ENCODE measurements around the gene RGS9. TPM values are rescaled to one million over a fixed set of nuclear protein-coding genes. Genes with fewer than 3 reads are reported as not detected.

The RGS9 gene
- total and polyA plus RNA-seq, 2 of the 13 experiments (the other 11 are each of a cell fraction or from before 2014, with no cell fraction given) = 0.44 to 0.74 TPM

GRCh38 chr17:65202844-65203571 lies 65.8 kb downstream of the RGS9 start (continued):
- TF ChIP-seq, protein P1, sequence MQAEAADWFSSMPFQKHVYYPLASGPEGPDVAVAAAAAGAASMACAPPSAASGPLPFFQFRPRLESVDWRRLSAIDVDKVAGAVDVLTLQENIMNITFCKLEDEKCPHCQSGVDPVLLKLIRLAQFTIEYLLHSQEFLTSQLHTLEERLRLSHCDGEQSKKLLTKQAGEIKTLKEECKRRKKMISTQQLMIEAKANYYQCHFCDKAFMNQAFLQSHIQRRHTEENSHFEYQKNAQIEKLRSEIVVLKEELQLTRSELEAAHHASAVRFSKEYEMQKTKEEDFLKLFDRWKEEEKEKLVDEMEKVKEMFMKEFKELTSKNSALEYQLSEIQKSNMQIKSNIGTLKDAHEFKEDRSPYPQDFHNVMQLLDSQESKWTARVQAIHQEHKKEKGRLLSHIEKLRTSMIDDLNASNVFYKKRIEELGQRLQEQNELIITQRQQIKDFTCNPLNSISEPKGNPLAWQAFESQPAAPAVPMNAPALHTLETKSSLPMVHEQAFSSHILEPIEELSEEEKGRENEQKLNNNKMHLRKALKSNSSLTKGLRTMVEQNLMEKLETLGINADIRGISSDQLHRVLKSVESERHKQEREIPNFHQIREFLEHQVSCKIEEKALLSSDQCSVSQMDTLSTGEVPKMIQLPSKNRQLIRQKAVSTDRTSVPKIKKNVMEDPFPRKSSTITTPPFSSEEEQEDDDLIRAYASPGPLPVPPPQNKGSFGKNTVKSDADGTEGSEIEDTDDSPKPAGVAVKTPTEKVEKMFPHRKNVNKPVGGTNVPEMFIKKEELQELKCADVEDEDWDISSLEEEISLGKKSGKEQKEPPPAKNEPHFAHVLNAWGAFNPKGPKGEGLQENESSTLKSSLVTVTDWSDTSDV (CRISPR knock-in tag; IDR thresholded peaks at IDR 0.05) = no peak
- TF ChIP-seq PRMT3 (CRISPR knock-in tag; IDR thresholded peaks at IDR 0.05; ENCODE audit: borderline replicate concordance, low read depth) (no peak), MEIS1 (CRISPR knock-in tag; IDR thresholded peaks at IDR 0.05; ENCODE audit: borderline replicate concordance) (0 out of 2 replicates have a peak, but pooled peaks have one; percentile 36), ZNF160 (CRISPR knock-in tag; IDR thresholded peaks at IDR 0.05) (peak; percentile 53; the same call in 1 of the 2 replicates), ZFX (CRISPR knock-in tag; IDR thresholded peaks at IDR 0.05; ENCODE audit: low read depth) (peak; percentile 55; the same call in 1 of the 2 replicates), ZMYM3 (CRISPR knock-in tag; IDR thresholded peaks at IDR 0.05) (peak; percentile 71; the same call in 1 of the 2 replicates), ZFP91 (CRISPR knock-in tag; IDR thresholded peaks at IDR 0.05; ENCODE audit: borderline replicate concordance) (peak; percentile 57; the same call in 1 of the 2 replicates), NR2F6 (IDR thresholded peaks at IDR 0.05) (no peak), NR2F6 (CRISPR knock-in tag; IDR thresholded peaks at IDR 0.05) (peak; percentile 16; the same call in 1 of the 2 replicates), PHF21A (CRISPR knock-in tag; IDR thresholded peaks at IDR 0.05) (peak; percentile 45; the same call in 1 of the 2 replicates), MED1 (CRISPR knock-in tag; IDR thresholded peaks at IDR 0.05) (peak; percentile 69; the same call in 1 of the 2 replicates), ZIK1 (CRISPR knock-in tag; IDR thresholded peaks at IDR 0.05; ENCODE audit: borderline replicate concordance, low read depth) (peak; percentile 52; the same call in 1 of the 2 replicates), MIER3 (CRISPR knock-in tag; IDR thresholded peaks at IDR 0.05; ENCODE audit: borderline replicate concordance) (no peak), PITX1 (CRISPR knock-in tag; IDR thresholded peaks at IDR 0.05) (peak; percentile 69), ZSCAN12 (CRISPR knock-in tag; IDR thresholded peaks at IDR 0.05) (no peak), ARNTL (CRISPR knock-in tag; IDR thresholded peaks at IDR 0.05) (0 out of 2 replicates have a peak, but pooled peaks have one; percentile 5), HDAC1 (CRISPR knock-in tag; IDR thresholded peaks at IDR 0.05) (peak; percentile 20; the same call in 1 of the 2 replicates), ETV5 (CRISPR knock-in tag; IDR thresholded peaks at IDR 0.05; ENCODE audit: borderline replicate concordance) (peak; percentile 61; the same call in 1 of the 2 replicates), ZNF263 (CRISPR knock-in tag; IDR thresholded peaks at IDR 0.05) (peak; percentile 77), NR2C2 (CRISPR knock-in tag; IDR thresholded peaks at IDR 0.05; ENCODE audit: borderline replicate concordance) (peak; percentile 75), CEBPB (IDR thresholded peaks at IDR 0.05; ENCODE audit: borderline replicate concordance, low read depth, low read length) (peak; percentile 92), ZSCAN22 (CRISPR knock-in tag; IDR thresholded peaks at IDR 0.05) (peak; percentile 83; the same call in 1 of the 2 replicates), ZNF264 (CRISPR knock-in tag; IDR thresholded peaks at IDR 0.05) (0 out of 2 replicates have a peak, but pooled peaks have one; percentile 59), HNF4G (IDR thresholded peaks at IDR 0.05; ENCODE audit: borderline replicate concordance, low read depth, low read length) (peak; percentile 80), HNF4G (CRISPR knock-in tag; IDR thresholded peaks at IDR 0.05; ENCODE audit: borderline replicate concordance, low read depth) (0 out of 2 replicates have a peak, but pooled peaks have one; percentile 73)

All from HepG2 (cell line).